ENCODE data around the gene KCNF1.

KCNF1 gene

GRCh38 chr2:10911291-10912075 lies at the start of gene KCNF1:
Gene KCNF1, plus strand, starts transcription at chr2:10911934. Its CDS starts 493 bp downstream, at chr2:10912427.
- peak; percentile 24 for DNase-seq

- no peak for DNase-seq
Measured at GRCh38 chr2:10862330-10862729, 49.4 kb upstream of the KCNF1 start.

GRCh38 chr2:10863047-10863446 lies 48.7 kb upstream of the KCNF1 start:
- no peak for DNase-seq

DNA sequence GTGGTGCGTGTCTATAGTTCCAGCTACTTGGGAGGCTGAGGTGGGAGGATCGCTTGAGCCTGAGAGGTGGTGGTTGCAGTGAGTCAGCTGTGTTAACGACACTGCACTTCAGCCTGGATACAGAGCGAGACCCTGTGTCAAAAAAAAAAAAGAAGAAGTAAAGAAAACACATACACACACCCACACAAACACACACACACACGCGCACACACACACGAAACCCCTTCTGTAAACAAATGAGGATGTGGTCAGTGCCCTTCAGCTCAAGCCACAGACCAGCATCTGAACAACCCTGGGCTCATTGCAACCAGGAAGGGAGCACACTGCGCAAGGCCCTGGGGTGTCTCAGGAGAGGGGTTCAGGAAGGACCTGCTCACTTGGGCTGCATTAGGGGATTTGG lies 47.9 kb upstream of the KCNF1 start:
- DNase-seq = no peak

GRCh38 chr2:10864251-10864650 lies 47.5 kb upstream of the KCNF1 start:
- no peak for DNase-seq

DNA sequence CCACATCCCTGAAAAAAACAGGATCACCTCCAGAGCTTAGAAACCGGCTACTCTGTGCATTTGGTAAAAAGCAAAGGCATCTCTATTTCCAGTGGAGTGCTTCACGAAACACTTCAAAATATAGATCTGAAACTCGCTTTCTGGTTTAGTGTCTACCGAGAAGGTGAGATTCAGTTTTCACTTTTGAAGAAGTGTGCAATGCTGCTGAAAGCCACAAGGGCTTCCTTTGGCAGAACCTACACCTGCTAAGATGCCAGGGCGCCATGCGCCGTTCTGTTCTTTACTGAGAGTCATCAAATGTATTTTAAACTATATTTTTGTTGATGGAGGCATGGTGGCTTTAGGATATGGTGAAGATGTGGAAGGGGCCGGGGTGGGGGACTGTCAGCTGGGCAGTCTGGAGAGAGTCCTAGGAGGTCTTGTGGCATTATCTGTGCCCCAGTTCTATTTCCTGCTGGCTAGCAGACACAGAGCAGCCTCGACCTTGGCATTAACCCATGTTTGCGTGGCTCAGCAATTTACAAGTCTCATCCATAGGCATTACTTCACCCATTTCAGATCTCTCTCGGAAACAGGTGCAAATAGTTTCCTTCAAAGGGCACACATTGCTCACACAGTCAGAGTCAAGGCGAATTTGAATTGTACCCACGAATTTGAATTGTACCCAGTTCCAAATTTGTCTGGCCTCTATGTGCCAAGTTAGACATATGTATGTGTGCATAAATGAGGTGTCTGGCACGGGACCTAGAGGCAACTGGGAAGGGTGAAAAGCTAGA lies 46.7 kb upstream of the KCNF1 start:
- DNase-seq = no peak

DNA sequence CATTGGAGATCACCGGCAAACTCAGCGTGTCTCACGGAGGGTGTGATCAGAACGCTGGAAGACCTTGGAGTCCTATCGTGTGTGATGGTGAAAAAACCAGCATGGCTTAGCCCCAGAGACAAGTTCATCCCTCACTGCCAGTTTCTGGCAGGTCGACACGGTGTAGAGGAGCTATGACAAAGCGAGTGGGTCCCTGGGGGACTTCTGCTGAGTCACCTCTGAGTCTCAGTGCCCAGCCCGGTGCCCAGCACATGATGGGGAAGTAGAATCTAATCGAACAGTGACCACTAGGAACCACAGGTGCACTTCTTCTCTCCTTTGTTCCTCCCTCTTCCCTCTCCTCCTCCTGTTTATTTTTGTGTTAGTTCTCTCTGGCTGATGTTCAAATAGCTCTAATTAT lies 45.9 kb upstream of the KCNF1 start:
- DNase-seq = no peak

- DNase-seq = no peak
Measured at GRCh38 chr2:10867692-10868420, 43.9 kb upstream of the KCNF1 start.

GRCh38 chr2:10868465-10869314 lies 43.0 kb upstream of the KCNF1 start:
- peak; percentile 62 for DNase-seq

- DNase-seq = no peak
Measured at GRCh38 chr2:10871978-10872377, 39.8 kb upstream of the KCNF1 start.

GRCh38 chr2:10873171-10873570 lies 38.6 kb upstream of the KCNF1 start:
- no peak for DNase-seq

DNA sequence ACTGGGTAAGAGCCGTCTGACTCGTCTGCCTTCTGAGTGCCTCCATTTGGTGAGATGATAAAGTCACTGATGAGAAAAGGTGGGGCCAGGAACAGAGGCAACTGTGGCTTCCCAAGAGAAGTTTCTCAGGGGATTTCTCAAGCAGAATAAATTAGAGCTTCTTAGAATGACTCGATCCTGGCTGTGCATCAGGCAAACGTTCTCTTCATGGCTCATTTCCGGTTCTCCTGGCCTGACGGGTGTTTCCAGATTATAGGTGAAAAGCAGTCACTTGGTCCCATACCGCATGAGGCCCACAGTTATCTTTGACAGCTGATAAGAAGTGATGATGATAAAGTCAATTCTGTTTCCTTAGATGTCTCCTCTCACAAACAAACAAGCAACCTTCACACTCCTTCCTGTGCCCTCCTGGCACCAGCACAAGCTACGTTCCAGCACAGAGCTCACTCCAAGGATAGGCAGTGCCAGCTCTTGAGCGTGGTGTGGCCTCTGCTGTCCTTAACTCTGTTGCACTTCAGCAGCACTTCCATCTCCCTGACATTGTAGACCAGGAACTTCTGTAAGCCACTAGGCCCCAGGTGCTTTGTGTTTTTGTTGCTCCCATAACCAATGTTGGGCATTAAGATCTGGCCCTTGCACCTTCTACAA lies 37.8 kb upstream of the KCNF1 start:
- no peak for DNase-seq

DNA sequence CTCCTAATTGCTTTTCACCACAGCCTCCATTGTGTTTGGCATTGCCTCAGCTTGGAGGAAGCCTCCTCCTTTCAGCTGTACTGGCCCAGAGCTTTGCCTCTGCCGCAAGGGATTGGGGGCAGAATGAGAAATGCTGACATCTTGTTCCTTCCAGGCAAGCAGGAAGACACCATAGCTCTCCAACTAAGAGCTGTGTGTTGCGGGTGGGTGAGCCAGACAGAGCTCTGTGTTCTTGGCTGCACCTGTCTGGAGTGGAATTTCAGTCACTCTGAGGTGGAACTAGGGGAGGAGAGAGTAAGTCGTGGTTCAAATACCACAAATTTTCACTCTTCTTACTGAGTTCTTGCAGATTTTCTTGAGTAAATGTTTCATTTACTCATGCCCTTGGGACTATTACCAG lies 36.6 kb upstream of the KCNF1 start:
- no peak for DNase-seq

- no peak for DNase-seq
Measured at GRCh38 chr2:10876394-10876793, 35.3 kb upstream of the KCNF1 start.

DNA sequence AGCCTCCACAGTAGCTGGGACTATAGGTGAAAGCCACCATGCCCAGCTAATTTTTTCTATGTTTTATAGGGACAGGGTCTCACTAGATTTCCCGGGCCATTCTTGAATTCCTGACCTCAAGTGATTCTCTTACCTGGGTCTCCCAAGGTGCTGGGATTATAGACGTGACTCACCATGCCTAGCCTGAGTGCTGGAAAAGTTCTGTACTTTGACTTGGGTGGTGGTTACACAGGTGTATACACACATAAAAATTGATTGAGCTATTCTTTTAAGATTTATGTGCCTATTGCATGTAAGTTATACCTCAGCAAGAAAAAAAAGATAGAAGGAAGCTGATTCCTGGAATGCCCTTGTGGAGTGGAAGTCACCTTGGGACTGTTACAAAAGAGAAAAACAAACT lies 34.8 kb upstream of the KCNF1 start:
- DNase-seq = no peak

GRCh38 chr2:10877651-10878111 lies 34.1 kb upstream of the KCNF1 start:
- no peak for DNase-seq

- DNase-seq = no peak
Measured at GRCh38 chr2:10878268-10878915, 33.3 kb upstream of the KCNF1 start.

GRCh38 chr2:10879159-10879558 lies 32.6 kb upstream of the KCNF1 start:
- DNase-seq = no peak

DNA sequence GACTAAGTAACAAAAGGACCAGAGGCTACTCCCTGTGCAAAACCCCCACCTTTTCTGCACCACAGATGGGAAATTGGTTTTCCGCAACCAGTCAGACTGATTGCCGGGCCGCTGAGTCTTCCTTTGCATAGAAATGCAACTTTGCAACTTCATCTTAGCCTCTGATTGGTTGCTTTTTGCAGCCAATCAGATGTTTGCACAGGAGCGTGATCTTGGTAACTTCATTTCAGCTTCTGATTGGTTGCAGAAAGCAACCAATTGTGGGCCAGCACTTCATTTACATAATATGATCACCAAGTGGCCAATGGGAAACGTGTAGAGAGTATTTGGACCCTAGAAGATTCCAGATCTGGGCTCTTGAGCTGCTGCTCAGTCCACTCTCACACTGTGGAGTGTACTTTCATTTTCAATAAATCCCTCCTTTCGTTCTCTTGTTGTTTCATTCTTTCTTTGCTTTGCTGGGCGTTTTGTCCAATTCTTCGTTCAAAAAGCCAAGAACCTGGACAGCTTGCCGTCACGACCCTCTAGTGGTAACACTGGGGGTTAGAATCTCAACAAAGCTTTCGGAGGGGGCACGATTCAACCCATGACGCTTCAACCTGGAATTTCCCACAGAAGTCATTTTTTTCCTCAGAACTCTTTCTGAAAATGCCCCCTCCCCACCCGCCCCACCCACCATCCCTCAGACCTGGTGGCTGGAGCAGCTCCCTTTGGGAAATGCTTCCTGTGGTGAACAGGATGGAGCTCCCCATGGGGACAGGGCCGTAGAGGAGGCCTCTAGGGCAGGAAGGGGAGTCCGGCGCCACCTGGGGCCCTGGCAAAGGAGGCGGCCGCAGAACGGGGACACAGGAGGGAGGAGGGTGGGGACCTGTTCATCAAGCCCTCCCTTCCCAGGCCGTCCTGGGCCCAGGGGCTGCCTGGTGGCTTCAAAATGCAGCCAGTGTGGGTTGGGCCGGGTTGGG lies 31.8 kb upstream of the KCNF1 start:
- DNase-seq = no peak
